Superior temporal gyrus (tissue), 1 donor: ENCODE data around the gene ROBO4.

Source experiments
- DNase-seq: peaks from one replicate; pipeline ENCODE4 v3.0.0-alpha.2; 2016; ENCODE audit errors: extremely low spot score

ROBO4 gene

GRCh38 chr11:124873951-124874350 lies 23.7 kb downstream of the ROBO4 start:
- no peak for DNase-seq

GRCh38 chr11:124872741-124873140 lies 24.9 kb downstream of the ROBO4 start:
- no peak for DNase-seq

GRCh38 chr11:124872280-124872679 lies 25.4 kb downstream of the ROBO4 start:
- no peak for DNase-seq

GRCh38 chr11:124870430-124870829 lies 27.2 kb downstream of the ROBO4 start:
- DNase-seq: no peak

GRCh38 chr11:124869856-124870387 lies 27.7 kb downstream of the ROBO4 start:
- no peak for DNase-seq

- DNase-seq: no peak
These were observed 28.3 kb downstream of the ROBO4 start for GRCh38 chr11:124869331-124869730.

- DNase-seq: no peak
These were observed 29.1 kb downstream of the ROBO4 start for GRCh38 chr11:124868331-124869274.

- peak; percentile 26 for DNase-seq
These were observed 30.0 kb downstream of the ROBO4 start for GRCh38 chr11:124867700-124868099.

GRCh38 chr11:124865902-124866851 lies 31.5 kb downstream of the ROBO4 start:
- no peak for DNase-seq

- no peak for DNase-seq
These were observed 32.3 kb downstream of the ROBO4 start, which contains the start of gene ROBO3 for GRCh38 chr11:124865181-124865901. Gene ROBO3, plus strand, starts transcription at chr11:124865432. Its CDS starts 146 bp downstream, at chr11:124865578.

- DNase-seq: no peak
These were observed 32.8 kb downstream of the ROBO4 start for GRCh38 chr11:124864892-124865180.

- DNase-seq: no peak
These were observed 33.3 kb downstream of the ROBO4 start for GRCh38 chr11:124864176-124864891.

GRCh38 chr11:124863826-124864165 lies 33.9 kb downstream of the ROBO4 start:
- no peak for DNase-seq

- DNase-seq: peak; percentile 42
These were observed 34.4 kb downstream of the ROBO4 start for GRCh38 chr11:124863137-124863825.

GRCh38 chr11:124861670-124862069 lies 36.0 kb downstream of the ROBO4 start:
- no peak for DNase-seq

GRCh38 chr11:124859171-124859570 lies 38.5 kb downstream of the ROBO4 start:
- no peak for DNase-seq

GRCh38 chr11:124846070-124846673 lies 51.5 kb downstream of the ROBO4 start:
- DNase-seq: no peak

GRCh38 chr11:124844664-124845079 lies 53.0 kb downstream of the ROBO4 start:
- no peak for DNase-seq

GRCh38 chr11:124843616-124843910 lies 54.1 kb downstream of the ROBO4 start:
- no peak for DNase-seq

GRCh38 chr11:124842305-124842704 lies 55.4 kb downstream of the ROBO4 start:
- no peak for DNase-seq
